ENCODE measurements around the gene UBE2J2. TPM values are rescaled to one million over a fixed set of nuclear protein-coding genes. Genes with fewer than 3 reads are reported as not detected.
"Not testable (repeated sequence)": the region's sequence is repeated elsewhere in the genome, so short reads cannot be mapped to it uniquely, and the experiment has no call there.

UBE2J2 gene
- 29.0 TPM for polyA plus RNA-seq (2012; ENCODE audit: missing spikeins)

DNA sequence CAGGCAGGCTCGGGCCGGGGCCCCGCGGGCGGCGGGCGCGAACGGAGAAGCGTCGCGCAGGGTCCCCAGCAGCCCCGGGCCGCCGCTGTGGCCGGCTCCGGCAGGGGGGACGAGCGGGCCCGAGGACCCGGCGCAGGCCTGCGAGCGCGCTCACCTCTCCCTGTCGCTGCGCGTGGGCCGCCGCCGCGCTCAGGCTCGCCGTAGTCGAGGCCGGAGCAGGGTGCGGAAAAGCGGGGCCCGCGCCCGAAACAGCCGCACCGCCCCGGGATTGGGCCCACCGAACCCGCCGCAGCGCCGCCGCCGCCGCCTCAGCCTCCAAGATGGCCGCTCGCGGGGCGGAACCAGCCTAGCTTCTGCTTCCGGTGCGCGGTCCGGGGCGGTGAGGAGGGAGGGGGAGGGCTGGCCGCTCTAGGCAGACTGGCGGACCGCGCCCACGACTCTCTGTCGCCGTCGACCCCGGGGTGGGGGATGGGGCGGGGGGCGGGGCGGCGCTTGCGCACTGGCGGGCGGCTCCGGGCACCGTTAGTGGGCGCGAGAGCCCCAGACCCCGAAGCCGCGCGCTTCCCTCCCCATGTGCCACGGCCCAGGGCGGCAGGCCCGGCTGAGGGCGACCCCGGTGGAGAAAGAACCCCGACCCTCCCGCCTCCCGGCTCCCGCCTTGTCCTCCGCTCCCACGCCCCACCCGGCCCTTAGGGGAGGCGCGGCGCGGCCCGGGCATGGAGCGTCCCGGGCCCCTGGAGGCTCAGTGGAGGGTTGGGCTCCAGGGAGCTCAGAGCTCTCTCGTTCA lies at the start of gene UBE2J2:
TSS of gene UBE2J2 (minus strand) at position 343 of the 787 bp plus-strand sequence. CDS start 5,862 bp downstream, outside the sequence.
- peak; percentile 98 for DNase-seq (ENCODE audit: insufficient read length)
- peak; percentile 95 for FAIRE-seq
- 0 out of 2 replicates have a peak, but pooled peaks have one; percentile 38 for TF ChIP-seq TAF1 (IDR thresholded peaks at IDR 0.05; ENCODE audit: borderline replicate concordance, low read depth, low read length)
- peak; percentile 70; the same call in 1 of the 2 replicates for TF ChIP-seq POLR2A (IDR thresholded peaks at IDR 0.05; ENCODE audit: low read depth, low read length)
- no peak for TF ChIP-seq POLR2AphosphoS5 (IDR thresholded peaks at IDR 0.05; ENCODE audit: low read depth, low read length)

DNA sequence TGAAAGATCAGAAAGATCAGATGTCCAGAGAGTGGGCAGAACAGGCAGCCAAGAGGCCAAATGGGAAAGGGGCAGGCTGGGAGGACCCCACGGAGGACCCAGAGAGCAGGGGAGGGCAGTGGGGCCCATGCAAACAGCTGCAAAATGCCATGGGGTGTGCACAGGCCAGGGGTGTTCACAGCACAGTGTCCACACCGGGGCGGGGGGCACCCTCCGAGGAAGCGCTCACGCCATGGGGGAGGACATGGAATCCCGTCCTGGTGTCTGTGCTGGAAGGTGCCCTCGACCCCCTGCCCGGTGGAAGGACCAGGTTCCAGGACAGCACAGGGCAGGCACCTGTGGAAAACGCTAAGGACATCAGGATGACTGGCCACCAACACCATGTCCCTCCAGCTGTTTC lies 49.3 kb upstream of the UBE2J2 start:
- DNase-seq (ENCODE audit: insufficient read length): no peak
- TF ChIP-seq POLR2AphosphoS5 (IDR thresholded peaks at IDR 0.05; ENCODE audit: low read depth, low read length) (no peak), TAF1 (IDR thresholded peaks at IDR 0.05; ENCODE audit: borderline replicate concordance, low read depth, low read length) (no peak), POLR2A (IDR thresholded peaks at IDR 0.05; ENCODE audit: low read depth, low read length) (no peak)
- no peak for FAIRE-seq

DNA sequence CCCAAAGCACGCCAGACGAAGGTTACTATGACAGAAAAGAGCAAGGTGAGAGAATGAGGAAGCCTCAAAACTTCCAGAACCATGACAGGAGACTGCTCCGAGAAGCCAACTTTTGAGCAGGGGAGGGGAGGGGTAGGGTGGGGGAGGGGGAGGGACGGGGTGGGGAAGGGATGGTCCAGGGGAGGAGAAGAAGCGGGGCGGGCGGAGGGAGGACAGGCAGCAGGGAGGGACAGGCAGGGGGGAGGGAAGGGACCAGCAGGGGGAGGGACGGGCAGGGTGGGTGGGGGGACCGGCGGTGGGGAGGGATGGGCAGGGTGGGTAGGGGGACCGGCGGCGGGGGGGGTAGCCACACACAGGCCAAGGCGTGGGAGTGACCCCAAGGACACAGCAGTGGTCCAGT lies 48.8 kb upstream of the UBE2J2 start:
- no peak for DNase-seq (ENCODE audit: insufficient read length)
- FAIRE-seq: no peak

GRCh38 chr1:1321477-1321876 lies 47.8 kb upstream of the UBE2J2 start:
- no peak for FAIRE-seq
- TF ChIP-seq POLR2AphosphoS5 (IDR thresholded peaks at IDR 0.05; ENCODE audit: low read depth, low read length) (no peak), TAF1 (IDR thresholded peaks at IDR 0.05; ENCODE audit: borderline replicate concordance, low read depth, low read length) (no peak), POLR2A (IDR thresholded peaks at IDR 0.05; ENCODE audit: low read depth, low read length) (no peak)
- no peak for DNase-seq (ENCODE audit: insufficient read length)

More for the DNA sequence above, 48.8 kb upstream of the UBE2J2 start:
- no peak for TF ChIP-seq POLR2A (IDR thresholded peaks at IDR 0.05; ENCODE audit: low read depth, low read length)
- no peak for TF ChIP-seq POLR2AphosphoS5 (IDR thresholded peaks at IDR 0.05; ENCODE audit: low read depth, low read length)
- TF ChIP-seq TAF1 (IDR thresholded peaks at IDR 0.05; ENCODE audit: borderline replicate concordance, low read depth, low read length): no peak

DNA sequence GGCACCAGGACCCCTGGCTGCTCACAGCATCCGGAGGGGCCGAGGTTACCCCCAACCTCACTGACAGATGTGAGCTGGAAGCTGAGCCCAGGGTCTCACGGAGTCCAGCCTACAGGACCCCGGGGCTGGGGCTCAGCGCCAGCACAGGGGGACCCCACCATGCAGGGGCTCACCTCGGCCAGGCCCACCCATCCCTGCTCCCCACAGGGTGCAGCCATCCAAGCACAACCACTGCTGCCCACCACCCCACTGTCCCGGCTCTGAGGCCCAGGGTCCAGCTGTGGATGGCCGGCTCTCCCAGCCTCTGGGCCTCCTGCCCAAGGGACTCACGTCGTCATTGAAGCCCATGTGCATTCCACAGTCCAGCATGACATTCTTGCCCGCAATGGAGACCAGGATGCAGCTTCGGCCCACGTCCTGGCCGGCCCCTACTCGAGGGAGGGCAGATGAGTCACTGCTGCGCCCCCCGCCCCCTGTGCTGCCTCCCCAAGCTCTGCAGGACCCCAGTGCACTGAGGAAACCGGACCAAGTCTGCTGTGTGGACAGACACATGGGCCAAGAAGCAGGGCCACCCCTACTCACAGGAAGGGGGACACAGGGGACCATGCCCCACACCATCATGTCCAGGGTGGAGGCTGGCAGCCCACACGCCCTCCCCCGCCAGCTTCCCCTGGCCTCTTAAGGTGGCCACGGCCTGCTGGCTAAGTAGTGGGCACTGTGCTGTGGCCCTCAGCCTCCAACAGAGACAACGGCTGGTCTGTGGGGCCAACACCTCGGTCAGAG lies 47.2 kb upstream of the UBE2J2 start:
- TF ChIP-seq POLR2AphosphoS5 (IDR thresholded peaks at IDR 0.05; ENCODE audit: low read depth, low read length) (no peak), TAF1 (IDR thresholded peaks at IDR 0.05; ENCODE audit: borderline replicate concordance, low read depth, low read length) (no peak), POLR2A (IDR thresholded peaks at IDR 0.05; ENCODE audit: low read depth, low read length) (no peak; the same call in 1 of the 2 replicates)
- FAIRE-seq: no peak
- no peak for DNase-seq (ENCODE audit: insufficient read length)

GRCh38 chr1:1319646-1319941 lies 45.9 kb upstream of the UBE2J2 start:
- DNase-seq (ENCODE audit: insufficient read length) (no peak), FAIRE-seq (no peak)
- TF ChIP-seq POLR2AphosphoS5 (IDR thresholded peaks at IDR 0.05; ENCODE audit: low read depth, low read length): no peak
- no peak for TF ChIP-seq POLR2A (IDR thresholded peaks at IDR 0.05; ENCODE audit: low read depth, low read length)
- no peak for TF ChIP-seq TAF1 (IDR thresholded peaks at IDR 0.05; ENCODE audit: borderline replicate concordance, low read depth, low read length)

DNA sequence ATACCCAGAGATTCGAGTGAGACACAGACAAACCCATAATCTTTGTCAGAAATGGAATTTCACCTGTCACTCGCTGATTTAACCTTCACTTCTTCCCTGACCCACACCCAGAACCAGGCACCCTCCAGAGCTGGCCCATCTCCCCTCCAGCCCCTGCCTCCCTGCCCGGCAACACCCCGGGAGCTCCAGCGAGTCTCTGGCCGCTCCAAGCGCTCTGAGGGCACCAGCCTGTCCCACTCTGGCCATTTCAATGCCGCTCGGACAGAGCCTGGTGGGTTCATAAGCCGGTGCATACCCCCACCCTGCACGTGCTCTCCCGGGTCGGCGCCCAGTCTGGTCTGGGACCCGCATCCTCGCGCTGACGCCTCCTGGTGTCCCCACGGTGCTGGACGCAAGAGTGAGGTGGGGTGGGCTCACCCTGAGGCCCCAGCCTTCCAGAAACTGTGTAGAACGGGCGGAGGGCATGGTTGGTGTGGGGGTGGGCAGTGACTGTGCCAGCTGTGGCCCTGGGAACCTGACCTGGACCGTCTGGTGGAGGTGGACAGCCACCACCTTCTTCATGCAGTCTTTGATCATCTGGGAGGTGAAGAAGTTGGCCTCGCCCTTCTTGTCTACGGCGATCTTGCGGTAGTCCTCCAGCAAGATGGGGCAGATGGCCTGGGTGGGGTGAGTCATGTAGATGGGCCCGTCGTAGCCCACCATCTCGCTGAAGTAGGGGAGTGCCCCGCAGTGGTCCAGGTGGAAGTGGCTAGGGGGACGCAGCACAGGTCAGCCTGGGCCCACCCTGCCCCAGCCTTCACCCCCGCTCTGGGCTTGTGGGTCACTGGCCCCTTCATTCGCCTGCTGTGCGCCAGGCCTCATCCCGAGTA lies 45.4 kb upstream of the UBE2J2 start:
- DNase-seq (ENCODE audit: insufficient read length) (no peak), FAIRE-seq (no peak)
- TF ChIP-seq TAF1 (IDR thresholded peaks at IDR 0.05; ENCODE audit: borderline replicate concordance, low read depth, low read length): no peak
- TF ChIP-seq POLR2A (IDR thresholded peaks at IDR 0.05; ENCODE audit: low read depth, low read length): no peak
- no peak for TF ChIP-seq POLR2AphosphoS5 (IDR thresholded peaks at IDR 0.05; ENCODE audit: low read depth, low read length)

- no peak for TF ChIP-seq POLR2AphosphoS5 (IDR thresholded peaks at IDR 0.05; ENCODE audit: low read depth, low read length)
- TF ChIP-seq TAF1 (IDR thresholded peaks at IDR 0.05; ENCODE audit: borderline replicate concordance, low read depth, low read length): no peak
- no peak for TF ChIP-seq POLR2A (IDR thresholded peaks at IDR 0.05; ENCODE audit: low read depth, low read length)
- DNase-seq (ENCODE audit: insufficient read length): no peak
- FAIRE-seq: no peak
Measured at GRCh38 chr1:1318131-1318652, 44.5 kb upstream of the UBE2J2 start.

GRCh38 chr1:1317420-1317819 lies 43.8 kb upstream of the UBE2J2 start:
- no peak for DNase-seq (ENCODE audit: insufficient read length)
- no peak for FAIRE-seq
- TF ChIP-seq POLR2A (IDR thresholded peaks at IDR 0.05; ENCODE audit: low read depth, low read length) (no peak), POLR2AphosphoS5 (IDR thresholded peaks at IDR 0.05; ENCODE audit: low read depth, low read length) (no peak)

GRCh38 chr1:1316199-1316598 lies 42.5 kb upstream of the UBE2J2 start:
- not testable (repeated sequence) for FAIRE-seq; DNase-seq (ENCODE audit: insufficient read length)

- DNase-seq (ENCODE audit: insufficient read length) (no peak), FAIRE-seq (no peak)
- no peak for TF ChIP-seq POLR2AphosphoS5 (IDR thresholded peaks at IDR 0.05; ENCODE audit: low read depth, low read length)
- no peak for TF ChIP-seq POLR2A (IDR thresholded peaks at IDR 0.05; ENCODE audit: low read depth, low read length)
- TF ChIP-seq TAF1 (IDR thresholded peaks at IDR 0.05; ENCODE audit: borderline replicate concordance, low read depth, low read length): no peak
Measured at GRCh38 chr1:1315435-1315954, 41.8 kb upstream of the UBE2J2 start.
